CD14-positive monocyte (primary cell): ENCODE results near the gene CDHR2. TPM values are rescaled to one million over a fixed set of nuclear protein-coding genes. Genes with fewer than 3 reads are reported as not detected.

Experiments
- DNase-seq, 3 donors: peaks; one replicate each; pipeline ENCODE4 v3.0.0-alpha.2; 2011 to 2022
- H2AFZ ChIP-seq: 2 replicates; pipeline ENCODE4 v1.6.0; 2012; ENCODE audit warnings: mild to moderate bottlenecking, low read depth, low read length, inconsistent platforms; ENCODE audit not compliant: insufficient read depth, poor library complexity, severe bottlenecking
- H3K27ac ChIP-seq, 2 donors: 1 replicate in 1 of 2; 2 replicates in 1 of 2; pipeline ENCODE4 v1.5.1; 2012 to 2013; ENCODE audit warnings: low read length in 2 of 2, control low read depth in 1 of 2, inconsistent platforms in 1 of 2, low read depth in 1 of 2, mild to moderate bottlenecking in 1 of 2
- H3K27me3 ChIP-seq, 2 donors: one replicate each; pipeline versions ENCODE4 v1.6.0 to v1.6.1; 2011 to 2013; ENCODE audit warnings: low read length in 2 of 2; ENCODE audit not compliant: control insufficient read depth in 2 of 2, insufficient read depth in 2 of 2
- H3K36me3 ChIP-seq, 2 donors: replicated peaks in 1 of 2; 1 replicate in 1 of 2; 2 replicates in 1 of 2; pipeline versions ENCODE4 v1.5.1 to v1.6.1; 2012 to 2013; ENCODE audit warnings: low read length in 2 of 2, control low read depth in 1 of 2, inconsistent platforms in 1 of 2, mild to moderate bottlenecking in 1 of 2; ENCODE audit not compliant: insufficient read depth in 2 of 2, control insufficient read depth in 1 of 2
- H3K4me1 ChIP-seq, 2 donors: 1 replicate in 1 of 2; 2 replicates in 1 of 2; pipeline versions ENCODE4 v1.5.1 to v1.6.1; 2012 to 2013; ENCODE audit warnings: low read length in 2 of 2, control low read depth in 1 of 2, inconsistent platforms in 1 of 2, mild to moderate bottlenecking in 1 of 2, moderate library complexity in 1 of 2; ENCODE audit not compliant: insufficient read depth in 2 of 2, control insufficient read depth in 1 of 2
- H3K4me2 ChIP-seq: replicated peaks from 2 replicates; pipeline ENCODE3; 2012; ENCODE audit warnings: low read length, moderate library complexity, mild to moderate bottlenecking; ENCODE audit not compliant: poor library complexity, severe bottlenecking; ENCODE audit errors: extremely low read depth
- H3K4me3 ChIP-seq, 3 experiments: fragments of 200-600 bp in 1 of 3; sonication (generic) in 1 of 3; replicated peaks in 1 of 3; 1 replicate in 2 of 3; 2 replicates in 1 of 3; pipeline ENCODE4 v1.5.1; 2011 to 2013; ENCODE audit warnings: low read length in 3 of 3, mild to moderate bottlenecking in 3 of 3, control low read depth in 2 of 3, low read depth in 2 of 3, inconsistent platforms in 1 of 3, moderate library complexity in 1 of 3
- H3K79me2 ChIP-seq: 2 replicates; pipeline ENCODE4 v1.6.0; 2012; ENCODE audit warnings: mild to moderate bottlenecking, control low read depth, inconsistent platforms, low read length, moderate library complexity; ENCODE audit not compliant: insufficient read depth
- H3K9ac ChIP-seq: 2 replicates; pipeline ENCODE4 v1.6.0; 2017; ENCODE audit warnings: low read length, mild to moderate bottlenecking; ENCODE audit not compliant: insufficient read depth, poor library complexity, severe bottlenecking
- H3K9me3 ChIP-seq, 2 donors: replicated peaks in 1 of 2; 1 replicate in 1 of 2; 2 replicates in 1 of 2; pipeline versions ENCODE4 v1.5.1 to v1.6.1; 2012 to 2013; ENCODE audit warnings: low read length in 2 of 2, control low read depth in 1 of 2; ENCODE audit not compliant: control insufficient read depth in 1 of 2, insufficient read depth in 1 of 2
- H4K20me1 ChIP-seq: 2 replicates; pipeline ENCODE4 v1.6.0; 2012; ENCODE audit warnings: mild to moderate bottlenecking, low read length, control low read depth, moderate library complexity; ENCODE audit not compliant: insufficient read depth
- H3K27ac Mint-ChIP-seq, 7 donors: one replicate each; pipeline ENCODE4 v1.8.0; 2020; ENCODE audit warnings: mild to moderate bottlenecking in 7 of 7, mixed read lengths in 7 of 7, moderate library complexity in 6 of 7, inconsistent platforms in 2 of 7
- H3K27me3 Mint-ChIP-seq, 3 donors: one replicate each; pipeline ENCODE4 v1.8.0; 2021 to 2022; ENCODE audit warnings: low read depth in 3 of 3, mild to moderate bottlenecking in 3 of 3, mixed read lengths in 3 of 3, moderate library complexity in 3 of 3, inconsistent platforms in 1 of 3
- H3K36me3 Mint-ChIP-seq, 2 donors: one replicate each; pipeline ENCODE4 v1.8.0; 2020; ENCODE audit warnings: mixed read lengths in 2 of 2, inconsistent platforms in 1 of 2, mild to moderate bottlenecking in 1 of 2
- H3K4me1 Mint-ChIP-seq: one replicate; pipeline ENCODE4 v1.8.0; 2020; ENCODE audit warnings: mild to moderate bottlenecking, mixed read lengths
- H3K4me3 Mint-ChIP-seq, 2 donors: one replicate each; pipeline ENCODE4 v1.8.0; 2020; ENCODE audit warnings: mild to moderate bottlenecking in 2 of 2, mixed read lengths in 2 of 2, moderate library complexity in 1 of 2
- H3K9me3 Mint-ChIP-seq, 7 donors: one replicate each; pipeline ENCODE4 v1.8.0; 2020 to 2022; ENCODE audit warnings: mixed read lengths in 7 of 7, mild to moderate bottlenecking in 6 of 7, moderate library complexity in 6 of 7, inconsistent platforms in 2 of 7
- WGBS: methylation state at CpG from one replicate; pipeline ENCODE4 v1.1.5; 2013; ENCODE audit warnings: missing lambda C conversion rate; ENCODE audit not compliant: insufficient coverage; 5-methylcytosine and 5-hydroxymethylcytosine counted together
- intact Hi-C, 2 donors: fragments of 100-400 bp; cut with micrococcal nuclease; formaldehyde crosslinking; loops; one replicate each; pipeline versions ENCODE4 v1.15.0 to v1.15.1; 2023
- polyA plus RNA-seq, 3 donors: library from polyadenylated mRNA; depleted of rRNA in 1 of 3; unstranded in 2 of 3; stranded (reverse) in 1 of 3; fragments of 300-500 nt in 2 of 3; fragments of >200 nt in 1 of 3; fragmentation: Illumina TruSeq in 2 of 3; gene quantifications; 1 replicate in 2 of 3; 2 replicates in 1 of 3; pipeline ENCODE4 v1.2.3, GENCODE V29; 2012 to 2021
- TF ChIP-seq, protein P1 (sequence below): fragments of 200-600 bp; IDR thresholded peaks from one replicate; pipeline ENCODE4 v1.8.0; 2022; ENCODE audit warnings: antibody characterized with exemption, mild to moderate bottlenecking

Gene CDHR2
- polyA plus RNA-seq, 3 donors, result 0.12 TPM; not detected in 2

DNA sequence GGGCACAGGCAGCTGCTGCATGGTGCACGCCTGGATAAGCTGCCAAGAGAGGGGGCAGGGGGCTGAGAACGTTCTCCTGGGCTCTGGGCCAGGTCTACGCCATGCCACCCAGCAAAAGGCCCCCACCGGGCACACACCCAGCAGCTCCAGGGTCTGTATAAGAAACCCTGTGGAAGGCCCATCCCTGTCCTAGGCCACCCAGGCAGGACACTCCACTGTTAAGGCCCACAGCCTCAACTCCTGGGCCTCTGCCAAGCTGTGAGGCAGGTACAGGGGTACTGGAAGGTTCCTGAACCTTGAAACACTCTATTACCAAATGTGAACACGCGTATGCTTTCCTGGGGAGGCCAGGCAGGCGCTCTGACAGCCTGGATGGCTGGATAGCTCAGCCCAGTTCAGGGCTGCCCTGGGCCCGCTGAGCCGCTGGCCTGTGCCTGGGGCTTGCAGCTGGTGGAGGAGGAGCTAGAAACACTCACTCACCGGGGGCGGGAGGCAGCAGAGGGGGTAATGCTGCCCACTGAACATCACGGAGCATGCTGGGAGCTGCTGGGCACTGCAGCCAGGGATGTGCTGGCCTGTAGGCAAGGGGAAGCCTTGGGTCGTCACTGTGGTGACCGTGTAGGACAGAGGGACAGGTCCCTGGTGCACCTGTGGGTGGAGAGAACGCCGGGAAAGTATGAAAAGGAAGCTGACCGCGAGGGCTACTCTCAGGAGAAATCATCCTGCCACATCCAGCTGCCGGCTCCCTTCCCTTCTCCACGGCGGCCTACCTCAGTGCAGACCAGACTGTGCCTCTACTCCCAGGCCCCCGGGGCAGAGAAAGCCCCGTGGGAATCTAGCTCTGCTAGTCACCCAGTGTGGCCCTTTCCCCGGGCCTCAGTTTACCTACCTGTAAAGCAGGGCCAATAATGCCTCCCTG, 17.9 kb upstream of the CDHR2 start:
- DNase-seq, result no peak
- H3K9me3 Mint-ChIP-seq, result peaks cover 0 to 1% (median 0%) of the 10 kb centered on the region in 7 donors
- Histone ChIP-seq H3K4me3 (no peak overlapping the region), H3K9me3 (no peaks in the 10 kb centered on the region), H3K4me2 (no peak overlapping the region), H3K9ac (no peak overlapping the region), H3K4me1 (peaks cover 51 to 62% of the 10 kb centered on the region in 2 donors), H4K20me1 (peaks cover 83% of the 10 kb centered on the region), H3K27me3 (no peaks in the 10 kb centered on the region), H3K79me2 (peaks cover 55% of the 10 kb centered on the region), H2AFZ (no peak overlapping the region), H3K36me3 (peaks cover 48 to 49% of the 10 kb centered on the region in 2 donors), H3K27ac (no peak overlapping the region)
- peak overlapping the region in 1 of 2 donors; percentile 30 for H3K4me3 Mint-ChIP-seq
- peaks cover 51% of the 10 kb centered on the region for H3K4me1 Mint-ChIP-seq
- intact Hi-C loops, result loop anchor here in 1 of 2 donors (10.0 kb wide), 2 partner anchors 116 to 146 kb away; partner anchors contain the start of genes CLTB, HIGD2A and NOP16
- H3K27me3 Mint-ChIP-seq, result no peaks in the 10 kb centered on the region
- TF ChIP-seq, protein P1, sequence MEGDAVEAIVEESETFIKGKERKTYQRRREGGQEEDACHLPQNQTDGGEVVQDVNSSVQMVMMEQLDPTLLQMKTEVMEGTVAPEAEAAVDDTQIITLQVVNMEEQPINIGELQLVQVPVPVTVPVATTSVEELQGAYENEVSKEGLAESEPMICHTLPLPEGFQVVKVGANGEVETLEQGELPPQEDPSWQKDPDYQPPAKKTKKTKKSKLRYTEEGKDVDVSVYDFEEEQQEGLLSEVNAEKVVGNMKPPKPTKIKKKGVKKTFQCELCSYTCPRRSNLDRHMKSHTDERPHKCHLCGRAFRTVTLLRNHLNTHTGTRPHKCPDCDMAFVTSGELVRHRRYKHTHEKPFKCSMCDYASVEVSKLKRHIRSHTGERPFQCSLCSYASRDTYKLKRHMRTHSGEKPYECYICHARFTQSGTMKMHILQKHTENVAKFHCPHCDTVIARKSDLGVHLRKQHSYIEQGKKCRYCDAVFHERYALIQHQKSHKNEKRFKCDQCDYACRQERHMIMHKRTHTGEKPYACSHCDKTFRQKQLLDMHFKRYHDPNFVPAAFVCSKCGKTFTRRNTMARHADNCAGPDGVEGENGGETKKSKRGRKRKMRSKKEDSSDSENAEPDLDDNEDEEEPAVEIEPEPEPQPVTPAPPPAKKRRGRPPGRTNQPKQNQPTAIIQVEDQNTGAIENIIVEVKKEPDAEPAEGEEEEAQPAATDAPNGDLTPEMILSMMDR, result no peak
- 43% methylated on average over 15 of the region's 24 CpGs for WGBS
- peaks cover 32 to 52% of the 10 kb centered on the region in 2 donors for H3K36me3 Mint-ChIP-seq
- H3K27ac Mint-ChIP-seq, result peak overlapping the region in 1 of 7 donors; percentile 41

DNA sequence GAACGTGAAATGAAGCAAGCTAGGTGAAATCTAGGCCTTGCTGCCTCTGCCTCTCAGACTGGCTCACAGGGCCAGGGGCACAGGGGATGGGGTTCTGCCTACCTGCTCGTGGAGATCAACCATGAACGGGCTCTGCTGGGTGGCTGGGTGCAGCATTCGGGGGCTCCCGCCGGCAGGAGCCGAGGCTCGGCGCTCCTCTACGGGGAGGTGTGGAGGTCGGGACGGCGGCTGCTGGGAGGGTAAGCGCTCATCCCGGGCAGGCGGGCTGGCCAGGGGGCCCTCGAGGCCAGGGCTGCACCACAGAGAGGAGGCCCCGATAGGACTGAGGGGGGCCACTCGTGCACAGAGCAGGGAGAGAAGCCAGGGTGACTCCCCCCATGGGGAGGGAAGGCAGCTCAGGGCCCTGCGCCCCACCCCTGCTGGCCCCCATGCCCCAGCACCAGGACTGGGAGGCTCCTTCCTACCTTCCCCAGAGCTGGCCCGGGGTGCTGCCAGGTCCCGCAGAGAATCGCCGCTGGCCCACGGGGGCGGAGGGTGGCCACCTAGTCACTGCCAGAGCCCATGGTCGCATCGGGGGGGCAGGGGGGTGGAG, 17.1 kb upstream of the CDHR2 start:
- WGBS, result 79% methylated on average over 23 of the region's 28 CpGs
- no peak overlapping the region for H3K4me2 ChIP-seq
- TF ChIP-seq, protein P1, result no peak
- no peaks in the 10 kb centered on the region for H3K27me3 ChIP-seq
- no peak overlapping the region for H3K4me3 Mint-ChIP-seq
- H3K4me3 ChIP-seq, result no peak overlapping the region
- peaks cover 51 to 64% of the 10 kb centered on the region in 2 donors for H3K4me1 ChIP-seq
- peaks cover 63% of the 10 kb centered on the region for H3K79me2 ChIP-seq
- peaks cover 0 to 1% (median 0%) of the 10 kb centered on the region in 7 donors for H3K9me3 Mint-ChIP-seq
- no peak for DNase-seq
- H3K27me3 Mint-ChIP-seq, result no peaks in the 10 kb centered on the region
- peak overlapping the region in 1 of 7 donors; percentile 48 for H3K27ac Mint-ChIP-seq
- H3K36me3 Mint-ChIP-seq, result peaks cover 29 to 48% of the 10 kb centered on the region in 2 donors
- no peaks in the 10 kb centered on the region for H3K9me3 ChIP-seq
- no peak overlapping the region for H2AFZ ChIP-seq
- intact Hi-C loops, result loop anchor here in 1 of 2 donors (10.0 kb wide), 2 partner anchors 117 to 147 kb away; partner anchors contain the start of genes CLTB, HIGD2A and NOP16
- no peak overlapping the region for H3K9ac ChIP-seq
- peaks cover 84% of the 10 kb centered on the region for H4K20me1 ChIP-seq
- no peak overlapping the region for H3K27ac ChIP-seq
- H3K36me3 ChIP-seq, result peaks cover 47 to 49% of the 10 kb centered on the region in 2 donors
- H3K4me1 Mint-ChIP-seq, result peaks cover 51% of the 10 kb centered on the region
